DOHH2 (cell line): ENCODE measurements around the gene FLAD1.

ENCODE experiments used
- H3F3A ChIP-seq: fragments of 200-600 bp; sonication (generic), shearing (Covaris generic); 2 replicates; pipeline ENCODE4 v1.6.0; 2016; ENCODE audit warnings: antibody characterized with exemption, mild to moderate bottlenecking; ENCODE audit not compliant: control insufficient read depth, insufficient read depth
- H3K27ac ChIP-seq: fragments of 200-600 bp; sonication (generic); 2 replicates; pipeline ENCODE4 v1.5.1; 2014; ENCODE audit warnings: low read depth, mild to moderate bottlenecking, low read length, moderate library complexity
- H3K27me3 ChIP-seq: fragments of 200-600 bp; sonication (generic); 2 replicates; pipeline ENCODE4 v1.6.1; 2014; ENCODE audit warnings: mild to moderate bottlenecking, low read length, mixed read lengths; ENCODE audit not compliant: control insufficient read depth
- H3K36me3 ChIP-seq: fragments of 200-600 bp; sonication (generic); 2 replicates; pipeline ENCODE4 v1.6.1; 2014; ENCODE audit warnings: mild to moderate bottlenecking, low read length, moderate library complexity, mixed read lengths; ENCODE audit not compliant: control insufficient read depth
- H3K4me1 ChIP-seq: fragments of 200-600 bp; sonication (generic); 2 replicates; pipeline ENCODE4 v1.6.1; 2014; ENCODE audit warnings: mild to moderate bottlenecking, low read length, mixed read lengths; ENCODE audit not compliant: control insufficient read depth
- H3K4me2 ChIP-seq: fragments of 200-600 bp; sonication (generic); 2 replicates; pipeline ENCODE4 v1.6.0; 2014; ENCODE audit warnings: mild to moderate bottlenecking, low read length, moderate library complexity
- H3K4me3 ChIP-seq: fragments of 200-600 bp; sonication (generic); 2 replicates; pipeline ENCODE4 v1.5.1; 2014; ENCODE audit warnings: mild to moderate bottlenecking, low read length, mixed read lengths
- H3K79me2 ChIP-seq: fragments of 200-600 bp; sonication (generic); 2 replicates; pipeline ENCODE4 v1.6.1; 2014; ENCODE audit warnings: mild to moderate bottlenecking, low read length, mixed read lengths; ENCODE audit not compliant: control insufficient read depth
- H3K9me2 ChIP-seq: fragments of 200-600 bp; sonication (generic); replicated peaks from 2 replicates; pipeline ENCODE4 v1.6.1; 2014; ENCODE audit warnings: mild to moderate bottlenecking, low read length, mixed read lengths; ENCODE audit not compliant: control insufficient read depth
- H3K9me3 ChIP-seq: fragments of 200-600 bp; sonication (generic); 2 replicates; pipeline ENCODE4 v1.6.1; 2014; ENCODE audit warnings: antibody characterized with exemption, low read length, mixed read lengths; ENCODE audit not compliant: control insufficient read depth, insufficient read depth
- H4K20me1 ChIP-seq: fragments of 200-600 bp; sonication (generic); 2 replicates; pipeline ENCODE4 v1.6.0; 2014; ENCODE audit warnings: low read depth, mild to moderate bottlenecking, antibody characterized with exemption, low read length, moderate library complexity; ENCODE audit not compliant: control insufficient read depth, insufficient read depth
- EZH2phosphoT487 ChIP-seq: fragments of 200-600 bp; sonication (generic); IDR thresholded peaks from 2 replicates; pipeline ENCODE4 v1.6.1; 2017; ENCODE audit warnings: borderline replicate concordance, mild to moderate bottlenecking, antibody characterized with exemption, low read length, moderate library complexity, mixed read lengths
- TF ChIP-seq, protein P1 (sequence below): fragments of 200-600 bp; sonication (generic); IDR thresholded peaks from one replicate; pipeline ENCODE4 v1.5.1; 2014; ENCODE audit warnings: antibody characterized with exemption, mild to moderate bottlenecking, low read depth, low read length; ENCODE audit not compliant: poor library complexity, severe bottlenecking

Gene FLAD1

DNA sequence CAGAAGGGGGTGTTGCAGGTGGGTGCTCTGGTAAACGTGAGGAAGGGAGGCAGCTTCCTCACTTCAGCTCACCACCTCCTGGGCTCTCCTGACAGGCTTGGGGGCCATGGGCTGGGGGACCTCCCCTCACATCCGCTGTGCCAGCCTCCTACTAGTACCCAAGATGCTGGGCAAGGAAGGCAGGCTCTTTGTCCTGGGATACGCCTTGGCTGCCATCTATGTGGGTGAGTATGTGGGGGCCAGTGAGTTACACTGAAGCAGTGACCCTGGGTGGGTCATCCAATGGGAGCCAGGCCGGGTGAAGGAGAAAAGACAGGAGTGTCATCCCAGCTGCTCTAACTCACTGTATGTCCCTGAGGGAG, 56.1 kb downstream of the FLAD1 start:
- Histone ChIP-seq H3K79me2 (no peaks in the 10 kb centered on the region), H3K36me3 (no peaks in the 10 kb centered on the region), H3K9me2 (no peaks in the 10 kb centered on the region), H3K27me3 (peaks cover 39% of the 10 kb centered on the region), H3K27ac (no peak overlapping the region), H3K9me3 (no peaks in the 10 kb centered on the region), H3K4me1 (no peaks in the 10 kb centered on the region), H3F3A (no peaks in the 10 kb centered on the region), H3K4me3 (no peak overlapping the region), H4K20me1 (no peaks in the 10 kb centered on the region), H3K4me2 (no peak overlapping the region)
- TF ChIP-seq, protein P1, sequence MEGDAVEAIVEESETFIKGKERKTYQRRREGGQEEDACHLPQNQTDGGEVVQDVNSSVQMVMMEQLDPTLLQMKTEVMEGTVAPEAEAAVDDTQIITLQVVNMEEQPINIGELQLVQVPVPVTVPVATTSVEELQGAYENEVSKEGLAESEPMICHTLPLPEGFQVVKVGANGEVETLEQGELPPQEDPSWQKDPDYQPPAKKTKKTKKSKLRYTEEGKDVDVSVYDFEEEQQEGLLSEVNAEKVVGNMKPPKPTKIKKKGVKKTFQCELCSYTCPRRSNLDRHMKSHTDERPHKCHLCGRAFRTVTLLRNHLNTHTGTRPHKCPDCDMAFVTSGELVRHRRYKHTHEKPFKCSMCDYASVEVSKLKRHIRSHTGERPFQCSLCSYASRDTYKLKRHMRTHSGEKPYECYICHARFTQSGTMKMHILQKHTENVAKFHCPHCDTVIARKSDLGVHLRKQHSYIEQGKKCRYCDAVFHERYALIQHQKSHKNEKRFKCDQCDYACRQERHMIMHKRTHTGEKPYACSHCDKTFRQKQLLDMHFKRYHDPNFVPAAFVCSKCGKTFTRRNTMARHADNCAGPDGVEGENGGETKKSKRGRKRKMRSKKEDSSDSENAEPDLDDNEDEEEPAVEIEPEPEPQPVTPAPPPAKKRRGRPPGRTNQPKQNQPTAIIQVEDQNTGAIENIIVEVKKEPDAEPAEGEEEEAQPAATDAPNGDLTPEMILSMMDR, result no peak
- no peak for TF ChIP-seq EZH2phosphoT487

DNA sequence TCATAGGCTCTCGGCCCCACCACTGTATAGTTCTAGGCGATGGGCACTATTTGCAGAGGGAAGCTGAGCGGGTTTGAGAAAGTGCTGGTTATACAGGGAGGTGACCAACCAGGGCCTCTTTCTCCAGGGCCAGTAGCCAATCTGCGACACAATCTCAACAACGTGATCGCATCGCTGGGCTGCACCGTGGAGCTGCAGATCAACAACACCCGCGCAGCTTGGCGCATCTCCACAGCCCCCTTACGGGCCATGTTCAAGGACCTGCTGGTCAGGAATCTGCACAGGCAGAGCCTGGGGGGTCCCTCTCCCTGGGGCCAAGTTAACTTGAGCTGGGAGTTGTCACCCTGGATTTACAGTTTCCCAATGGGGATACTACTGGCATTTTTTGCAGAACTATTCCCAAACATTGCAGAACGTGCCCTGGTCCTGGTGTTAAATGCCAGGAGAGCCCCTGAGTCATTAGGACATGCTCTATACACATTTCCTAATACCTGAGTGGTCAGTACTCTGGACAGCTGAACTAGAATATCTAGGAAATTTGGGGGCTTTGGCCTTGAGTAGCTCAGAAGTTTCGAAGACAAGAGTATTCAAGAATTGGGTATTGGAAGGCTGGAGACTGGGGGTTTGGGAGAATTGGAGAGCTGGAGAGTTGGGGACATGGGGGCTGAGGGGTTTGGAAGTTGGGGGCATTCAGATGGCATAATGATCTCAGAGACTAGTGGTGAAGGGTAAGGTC, 57.4 kb downstream of the FLAD1 start:
- H3K9me2 ChIP-seq, result no peaks in the 10 kb centered on the region
- no peak overlapping the region for H3K4me2 ChIP-seq
- H3K27me3 ChIP-seq, result peaks cover 32% of the 10 kb centered on the region
- peaks cover 3% of the 10 kb centered on the region for H3K4me1 ChIP-seq
- TF ChIP-seq, protein P1, result no peak
- TF ChIP-seq EZH2phosphoT487, result no peak
- H3K79me2 ChIP-seq, result no peaks in the 10 kb centered on the region
- no peak overlapping the region for H3K4me3 ChIP-seq
- no peaks in the 10 kb centered on the region for H3F3A ChIP-seq
- H3K36me3 ChIP-seq, result no peaks in the 10 kb centered on the region
- H3K9me3 ChIP-seq, result no peaks in the 10 kb centered on the region
- no peaks in the 10 kb centered on the region for H4K20me1 ChIP-seq
- H3K27ac ChIP-seq, result no peak overlapping the region
